ENCODE results near the gene MEGF11.

GRCh38 chr15:66132251-66132816 lies 121.2 kb downstream of the MEGF11 start:
- no peak for TF ChIP-seq CTCF (conservative IDR thresholded peaks at IDR 0.05 in 1 of 2, IDR thresholded peaks at IDR 0.05 in 1 of 2; ENCODE audit: low read depth in 1 of 2, low read length in 2 of 2)
- TF ChIP-seq EZH2 (IDR thresholded peaks at IDR 0.05; ENCODE audit: low read length, missing control alignments), result no peak
